ENCODE results near the gene USHBP1. TPM values are rescaled to one million over a fixed set of nuclear protein-coding genes. Genes with fewer than 3 reads are reported as not detected.

The USHBP1 gene
- total and polyA plus RNA-seq, 2 of the 13 experiments (the other 11 are each of a cell fraction or from before 2014, with no cell fraction given) = 0.15 to 1.5 TPM

DNA sequence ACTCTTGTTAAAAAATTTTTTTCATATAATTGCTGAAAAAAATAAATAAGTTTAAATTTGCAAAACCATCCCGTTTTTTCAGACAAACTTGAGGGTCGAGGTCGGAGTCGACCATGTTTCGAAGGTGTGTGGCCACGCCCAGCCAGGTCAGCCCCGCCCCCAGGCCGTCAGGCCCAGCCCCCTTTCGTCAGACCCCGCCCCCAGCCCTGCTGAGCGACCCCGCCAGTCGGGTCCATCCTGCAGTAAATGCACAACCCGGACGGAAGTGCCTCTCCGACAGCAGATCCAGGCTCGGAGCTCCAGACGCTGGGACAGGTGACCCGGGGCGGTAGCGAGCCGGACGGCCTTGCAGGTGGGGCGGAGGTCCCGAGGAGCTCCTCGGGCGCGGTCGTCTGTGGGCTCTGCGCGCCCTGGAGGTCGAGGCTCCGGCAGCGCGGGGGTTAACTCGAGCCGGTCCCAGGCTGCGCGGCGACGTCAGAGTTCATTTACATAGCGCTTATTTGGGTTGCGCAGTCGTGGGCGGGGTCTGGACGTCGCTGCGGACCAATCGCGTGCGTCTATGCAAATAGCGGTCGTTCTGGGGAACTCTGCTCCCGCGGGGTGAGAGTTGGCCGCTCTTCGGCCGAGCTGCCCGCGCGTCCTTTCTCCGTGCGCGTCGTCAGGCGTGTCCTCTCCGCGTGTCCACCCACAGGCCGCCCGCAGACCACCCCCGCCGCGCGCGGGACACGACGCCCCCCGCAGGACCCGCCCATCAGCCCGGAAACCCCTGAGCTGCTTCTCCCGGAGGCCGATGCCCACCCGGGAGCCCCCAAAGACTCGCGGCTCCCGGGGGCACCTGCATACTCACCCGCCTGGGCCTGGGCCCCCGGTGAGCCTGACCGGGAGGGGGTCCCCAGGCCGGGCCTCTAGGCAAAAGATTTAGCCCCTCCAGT, 38.3 kb downstream of the USHBP1 start, which contains the start of gene OCEL1 (continued):
- TF ChIP-seq HNRNPLL (IDR thresholded peaks at IDR 0.05; ENCODE audit: low read depth, low read length, poor library complexity, severe bottlenecking) (peak; percentile 60), ZNF678 (CRISPR knock-in tag; IDR thresholded peaks at IDR 0.05) (peak; percentile 65; the same call in 1 of the 2 replicates), ZNF296 (CRISPR knock-in tag; conservative IDR thresholded peaks at IDR 0.05) (peak; percentile 83), NFE2L2 (IDR thresholded peaks at IDR 0.05; ENCODE audit: low read length) (no peak), NFYC (CRISPR knock-in tag; IDR thresholded peaks at IDR 0.05) (peak; percentile 71), SETDB1 (CRISPR knock-in tag; IDR thresholded peaks at IDR 0.05; ENCODE audit: borderline replicate concordance) (no peak), MEIS1 (CRISPR knock-in tag; IDR thresholded peaks at IDR 0.05; ENCODE audit: borderline replicate concordance) (peak; percentile 45; the same call in 1 of the 2 replicates), RBAK (CRISPR knock-in tag; IDR thresholded peaks at IDR 0.05) (no peak), RXRB (CRISPR knock-in tag; IDR thresholded peaks at IDR 0.05; ENCODE audit: borderline replicate concordance) (peak; percentile 67), ZNF567 (CRISPR knock-in tag; IDR thresholded peaks at IDR 0.05; ENCODE audit: borderline replicate concordance) (0 out of 2 replicates have a peak, but pooled peaks have one; percentile 52), ZNF788 (CRISPR knock-in tag; IDR thresholded peaks at IDR 0.05; ENCODE audit: borderline replicate concordance) (peak; percentile 74; the same call in 1 of the 2 replicates), TFDP2 (CRISPR knock-in tag; IDR thresholded peaks at IDR 0.05) (0 out of 2 replicates have a peak, but pooled peaks have one; percentile 12), CEBPB (IDR thresholded peaks at IDR 0.05; ENCODE audit: borderline replicate concordance, low read depth, low read length) (peak; percentile 94), RAD21 (CRISPR knock-in tag; IDR thresholded peaks at IDR 0.05) (peak; percentile 38; the same call in 1 of the 2 replicates), TBP (CRISPR knock-in tag; IDR thresholded peaks at IDR 0.05) (no peak), ZNF136 (CRISPR knock-in tag; IDR thresholded peaks at IDR 0.05; ENCODE audit: low read depth) (no peak), ZFP62 (CRISPR knock-in tag; IDR thresholded peaks at IDR 0.05) (no peak), YEATS2 (CRISPR knock-in tag; IDR thresholded peaks at IDR 0.05; ENCODE audit: borderline replicate concordance) (peak; percentile 69; the same call in 1 of the 2 replicates), ISX (CRISPR knock-in tag; conservative IDR thresholded peaks at IDR 0.05) (no peak), GABPA (IDR thresholded peaks at IDR 0.05; ENCODE audit: low read depth, low read length) (no peak), GABPA (CRISPR knock-in tag; IDR thresholded peaks at IDR 0.05; ENCODE audit: low read depth) (peak; percentile 44; the same call in 1 of the 2 replicates), ZNF235 (CRISPR knock-in tag; IDR thresholded peaks at IDR 0.05; ENCODE audit: borderline replicate concordance) (peak; percentile 91; the same call in 1 of the 2 replicates), MED1 (CRISPR knock-in tag; IDR thresholded peaks at IDR 0.05) (peak; percentile 74), CREB1 (IDR thresholded peaks at IDR 0.05) (peak; percentile 86), CREB1 (CRISPR knock-in tag; IDR thresholded peaks at IDR 0.05) (peak; percentile 86)
- TF ChIP-seq, protein P1, sequence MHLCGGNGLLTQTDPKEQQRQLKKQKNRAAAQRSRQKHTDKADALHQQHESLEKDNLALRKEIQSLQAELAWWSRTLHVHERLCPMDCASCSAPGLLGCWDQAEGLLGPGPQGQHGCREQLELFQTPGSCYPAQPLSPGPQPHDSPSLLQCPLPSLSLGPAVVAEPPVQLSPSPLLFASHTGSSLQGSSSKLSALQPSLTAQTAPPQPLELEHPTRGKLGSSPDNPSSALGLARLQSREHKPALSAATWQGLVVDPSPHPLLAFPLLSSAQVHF (CRISPR knock-in tag; IDR thresholded peaks at IDR 0.05) = no peak; the same call in 1 of the 2 replicates
- TF ChIP-seq, protein P2, sequence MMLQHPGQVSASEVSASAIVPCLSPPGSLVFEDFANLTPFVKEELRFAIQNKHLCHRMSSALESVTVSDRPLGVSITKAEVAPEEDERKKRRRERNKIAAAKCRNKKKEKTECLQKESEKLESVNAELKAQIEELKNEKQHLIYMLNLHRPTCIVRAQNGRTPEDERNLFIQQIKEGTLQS (CRISPR knock-in tag; IDR thresholded peaks at IDR 0.05) = 0 out of 2 replicates have a peak, but pooled peaks have one; percentile 12

All from HepG2 (cell line).